ENCODE data around the gene MYOZ1.

GRCh38 chr10:73593110-73593509, 48.2 kb downstream of the MYOZ1 start:
- TF ChIP-seq, protein P1, sequence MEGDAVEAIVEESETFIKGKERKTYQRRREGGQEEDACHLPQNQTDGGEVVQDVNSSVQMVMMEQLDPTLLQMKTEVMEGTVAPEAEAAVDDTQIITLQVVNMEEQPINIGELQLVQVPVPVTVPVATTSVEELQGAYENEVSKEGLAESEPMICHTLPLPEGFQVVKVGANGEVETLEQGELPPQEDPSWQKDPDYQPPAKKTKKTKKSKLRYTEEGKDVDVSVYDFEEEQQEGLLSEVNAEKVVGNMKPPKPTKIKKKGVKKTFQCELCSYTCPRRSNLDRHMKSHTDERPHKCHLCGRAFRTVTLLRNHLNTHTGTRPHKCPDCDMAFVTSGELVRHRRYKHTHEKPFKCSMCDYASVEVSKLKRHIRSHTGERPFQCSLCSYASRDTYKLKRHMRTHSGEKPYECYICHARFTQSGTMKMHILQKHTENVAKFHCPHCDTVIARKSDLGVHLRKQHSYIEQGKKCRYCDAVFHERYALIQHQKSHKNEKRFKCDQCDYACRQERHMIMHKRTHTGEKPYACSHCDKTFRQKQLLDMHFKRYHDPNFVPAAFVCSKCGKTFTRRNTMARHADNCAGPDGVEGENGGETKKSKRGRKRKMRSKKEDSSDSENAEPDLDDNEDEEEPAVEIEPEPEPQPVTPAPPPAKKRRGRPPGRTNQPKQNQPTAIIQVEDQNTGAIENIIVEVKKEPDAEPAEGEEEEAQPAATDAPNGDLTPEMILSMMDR (IDR thresholded peaks at IDR 0.05), result no peak
- no peak for TF ChIP-seq POLR2AphosphoS5 (IDR thresholded peaks at IDR 0.05)
